SKM-1 treated with dmso at 0.1 percent for 144 hours (cell line): Measurements from ENCODE around the gene LMX1B.
A peak's percentile ranks its signal among the peaks of the same experiment; 100 is the strongest.

Experiments used
- DNase-seq: peaks from one replicate; lab custom pipeline; 2025; ENCODE audit not compliant: unreplicated experiment; lab: John Stamatoyannopoulos, UW

The LMX1B gene

DNA sequence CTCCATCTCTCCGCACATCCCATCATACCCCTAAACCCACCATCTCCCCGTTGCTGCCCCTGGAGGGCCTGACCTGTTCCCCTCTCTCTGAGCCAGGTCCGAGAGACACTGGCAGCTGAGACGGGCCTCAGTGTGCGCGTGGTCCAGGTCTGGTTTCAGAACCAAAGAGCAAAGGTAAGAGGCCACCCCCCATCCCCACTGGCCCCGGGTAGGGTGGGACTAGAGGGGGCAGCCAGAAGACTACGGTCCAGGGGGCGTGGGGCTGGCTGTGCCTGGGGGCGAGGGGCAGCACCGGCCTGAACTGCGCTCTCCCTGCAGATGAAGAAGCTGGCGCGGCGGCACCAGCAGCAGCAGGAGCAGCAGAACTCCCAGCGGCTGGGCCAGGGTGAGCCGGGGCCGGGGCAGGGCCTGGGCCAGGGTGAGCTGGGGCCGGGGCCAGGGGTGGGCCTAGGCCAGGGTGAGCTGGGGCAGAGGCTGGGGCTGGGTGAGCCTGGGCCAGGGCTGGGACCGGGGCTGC is 79.8 kb downstream of the LMX1B start:
- DNase-seq: no peak

- DNase-seq: no peak
These were observed 80.7 kb downstream of the LMX1B start for GRCh38 chr9:126694206-126695081.

GRCh38 chr9:126695186-126695585 is 81.5 kb downstream of the LMX1B start:
- DNase-seq: no peak

- no peak for DNase-seq
These were observed 82.1 kb downstream of the LMX1B start for GRCh38 chr9:126695701-126696400.

- DNase-seq: no peak
These were observed 82.8 kb downstream of the LMX1B start for GRCh38 chr9:126696401-126697145.

- no peak for DNase-seq
These were observed 83.6 kb downstream of the LMX1B start for GRCh38 chr9:126697330-126697729.

DNA sequence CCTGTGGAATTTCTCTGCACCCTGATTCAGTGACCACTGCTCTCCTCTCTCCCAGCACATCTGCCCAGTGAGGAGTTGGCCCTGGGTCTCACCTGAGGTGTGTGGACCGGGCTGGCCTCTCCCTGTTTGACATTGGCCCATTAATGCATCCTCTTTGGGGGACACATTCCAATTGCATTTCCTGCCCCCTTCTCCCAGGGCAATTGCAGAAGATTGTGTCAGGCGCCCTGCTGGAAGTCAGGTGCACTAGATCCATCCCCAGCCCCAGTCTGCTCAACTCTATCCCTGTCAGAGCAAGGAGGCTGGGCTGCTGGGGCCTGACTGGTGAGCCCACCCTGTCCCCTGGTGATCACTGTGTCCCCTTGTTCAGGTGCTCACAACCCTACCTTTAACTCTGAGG is 84.5 kb downstream of the LMX1B start:
- no peak for DNase-seq

- DNase-seq: no peak
These were observed 85.0 kb downstream of the LMX1B start for GRCh38 chr9:126698756-126699155.

DNA sequence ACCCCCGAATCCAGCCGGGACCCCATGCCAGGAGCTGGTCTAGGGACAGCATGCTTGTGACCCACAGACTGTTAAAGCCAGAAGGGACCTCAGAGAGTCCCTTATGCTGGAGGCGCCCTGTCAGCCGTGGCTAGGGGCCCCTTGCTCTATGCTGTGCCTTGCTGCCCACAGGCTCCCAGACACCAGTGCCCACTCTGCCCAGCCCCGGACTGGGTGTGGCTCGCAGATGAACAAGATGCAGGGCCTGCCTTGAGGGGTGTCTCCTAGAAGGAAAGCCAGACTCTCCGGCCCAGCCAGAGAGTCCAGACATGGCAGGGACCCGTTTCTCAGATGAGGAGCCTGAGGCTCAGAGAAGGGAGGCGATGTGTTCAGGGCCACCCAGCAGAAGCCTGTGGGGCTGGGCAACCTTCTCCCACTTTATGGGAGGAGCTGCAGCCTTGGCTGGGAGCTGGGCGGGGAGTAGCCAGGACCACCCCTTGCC is 85.7 kb downstream of the LMX1B start:
- no peak for DNase-seq

DNA sequence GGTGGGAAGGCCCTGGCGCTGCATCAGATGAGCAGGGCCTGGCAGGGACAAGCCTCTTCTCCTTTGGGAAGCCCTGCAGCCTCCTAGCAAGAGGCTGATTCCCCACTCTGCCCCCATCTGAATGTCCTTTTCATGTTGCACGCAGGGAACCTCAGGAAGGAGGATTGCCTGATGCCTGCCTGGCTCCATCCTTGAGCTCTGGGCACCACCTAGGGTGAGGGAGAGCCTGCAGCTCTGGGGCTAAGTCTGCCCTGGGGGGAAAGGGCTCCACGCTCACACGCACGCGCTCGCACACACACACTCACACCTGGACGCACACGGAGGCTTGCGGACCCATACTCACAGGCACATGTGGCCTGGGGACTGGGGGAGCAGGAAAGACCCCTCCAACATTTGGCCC is 86.6 kb downstream of the LMX1B start:
- no peak for DNase-seq

DNA sequence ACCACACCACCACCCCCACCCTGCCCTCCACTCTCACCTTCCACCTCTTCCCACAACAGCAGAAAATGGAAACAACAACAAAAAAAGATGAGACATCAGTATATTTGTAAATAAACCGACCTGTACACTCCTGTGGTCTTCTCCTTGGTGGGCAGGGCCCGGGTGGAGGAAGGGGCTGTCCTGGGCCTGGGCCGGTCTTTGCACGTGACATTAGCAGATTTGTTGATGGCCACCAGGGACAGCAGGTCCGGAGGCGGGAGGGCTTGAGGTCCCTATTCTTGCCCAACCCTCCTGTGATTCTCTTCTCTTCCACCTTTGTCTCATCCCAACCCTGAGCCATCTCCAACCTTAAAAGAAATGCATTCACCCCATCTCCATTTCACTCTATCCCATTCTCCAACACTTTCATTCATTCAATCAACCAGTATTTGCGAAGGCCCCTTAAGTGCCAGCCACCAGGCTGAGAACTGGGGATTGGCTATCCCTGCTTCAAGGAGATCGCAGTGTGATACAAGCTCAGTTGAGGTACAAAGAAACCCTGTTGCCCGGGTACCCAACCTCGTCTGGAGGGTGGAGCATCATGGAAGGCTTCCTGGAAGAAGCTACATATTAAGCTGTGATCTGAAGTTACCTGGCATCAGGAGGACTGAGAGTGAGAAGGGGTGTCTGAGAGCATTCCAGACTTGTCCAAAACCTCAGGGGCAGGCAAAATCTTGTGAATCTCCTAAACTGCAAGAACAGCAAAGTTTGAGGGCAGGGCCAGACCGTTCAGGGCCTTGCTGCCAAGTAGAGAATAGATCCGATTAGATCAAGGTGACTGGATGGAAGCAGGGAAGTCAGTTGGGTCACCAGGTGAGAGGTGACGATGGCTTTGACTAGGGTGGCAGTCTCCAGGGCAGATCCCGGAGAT is 87.4 kb downstream of the LMX1B start:
- no peak for DNase-seq

DNA sequence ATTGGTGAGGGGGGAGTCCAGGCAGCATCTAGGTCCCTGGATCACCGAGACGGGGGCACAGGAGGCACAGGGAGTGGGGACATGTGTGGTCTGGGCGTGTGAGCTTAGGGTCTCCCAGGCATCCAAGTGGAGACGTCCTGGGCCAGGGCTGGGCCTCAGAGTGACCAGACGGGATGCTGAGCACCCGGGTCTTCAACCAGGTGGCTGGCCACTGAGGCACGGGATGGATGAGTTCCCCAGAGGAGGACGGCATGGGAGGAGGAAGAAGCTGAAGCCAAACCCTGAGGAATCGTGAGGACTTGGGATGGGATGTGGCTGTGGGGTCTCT is 88.0 kb downstream of the LMX1B start:
- DNase-seq: no peak

GRCh38 chr9:126702151-126703001 is 88.6 kb downstream of the LMX1B start:
- no peak for DNase-seq

DNA sequence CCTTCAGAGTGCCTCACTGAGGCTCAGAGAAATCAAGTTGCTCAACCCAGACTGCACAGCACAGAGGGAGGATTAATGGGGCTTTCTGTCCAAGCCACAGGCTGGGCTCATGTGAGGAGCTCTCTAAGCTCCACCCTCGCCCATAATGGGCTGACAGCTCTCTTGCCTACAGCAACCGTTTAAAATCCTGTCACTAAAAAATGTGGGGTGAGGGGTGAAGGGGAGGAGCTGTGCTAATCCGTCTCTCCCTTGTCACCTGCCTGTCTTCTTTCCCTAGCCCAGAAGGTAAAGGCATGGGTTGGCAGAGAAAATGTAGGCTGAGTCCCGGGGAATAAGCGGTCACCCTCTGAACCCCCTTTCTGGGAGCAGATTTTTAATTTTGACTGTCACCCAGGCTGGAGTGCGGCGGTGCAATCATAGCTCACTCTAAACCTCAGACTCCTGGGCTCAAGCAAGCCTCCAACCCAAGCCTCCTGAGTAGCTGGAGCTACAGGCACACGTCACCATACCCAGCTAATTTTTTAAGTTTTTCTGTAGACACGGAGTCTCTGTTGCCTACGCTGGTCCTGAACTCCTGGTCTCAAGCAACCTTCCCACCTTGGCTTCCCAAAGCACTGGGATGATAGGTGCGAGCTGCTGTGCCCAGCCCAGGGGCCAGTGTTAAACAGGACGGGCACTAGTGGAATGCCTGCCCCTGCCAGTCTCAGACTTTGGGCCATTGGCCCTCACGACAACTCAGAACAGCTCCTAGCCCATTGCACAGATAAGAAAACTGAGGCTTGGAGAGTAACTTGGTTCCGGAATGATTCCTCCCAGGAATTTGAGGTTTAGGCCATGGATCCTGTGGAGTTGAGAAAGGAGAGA is 89.5 kb downstream of the LMX1B start:
- DNase-seq: no peak

- no peak for DNase-seq
These were observed 90.1 kb downstream of the LMX1B start for GRCh38 chr9:126703866-126704156.

DNA sequence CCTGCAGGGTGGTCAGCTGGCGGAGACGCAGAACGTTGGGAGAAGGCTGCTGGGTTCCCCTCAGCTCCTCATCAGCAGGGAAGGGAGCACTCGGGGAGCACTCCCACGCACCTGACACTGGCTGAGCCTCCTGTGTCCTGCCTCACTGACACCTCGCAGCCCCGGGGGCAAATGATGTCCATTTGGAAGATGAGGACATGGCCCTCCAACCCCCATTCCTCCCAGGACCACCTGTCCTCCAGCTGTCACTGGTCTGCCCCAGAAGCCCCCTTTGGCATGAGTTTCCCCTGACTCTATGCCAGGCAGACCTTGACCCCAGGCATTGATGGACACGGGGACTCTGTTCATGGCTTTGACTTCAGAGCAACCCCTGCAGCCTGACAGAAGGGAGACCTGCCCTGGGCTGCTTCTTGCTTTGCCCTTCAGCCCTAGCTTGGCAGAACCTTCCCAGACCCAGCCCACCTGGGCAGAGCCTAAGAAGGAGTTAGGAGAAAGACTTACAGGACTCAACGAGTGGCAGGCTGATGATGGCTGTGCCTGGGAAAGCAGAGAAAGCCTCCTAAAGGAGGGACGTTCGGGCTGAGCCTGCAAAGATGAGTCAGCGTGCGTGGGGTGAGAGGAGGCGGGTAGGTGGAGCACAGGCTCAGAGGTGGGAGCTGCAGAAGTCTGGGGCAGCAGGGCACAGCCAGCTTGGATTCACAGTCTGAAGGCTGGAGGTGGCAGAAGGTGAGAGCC is 90.6 kb downstream of the LMX1B start:
- DNase-seq: no peak

- DNase-seq: peak; percentile 23
These were observed 91.4 kb downstream of the LMX1B start for GRCh38 chr9:126704892-126705766.
